ENCODE measurements around the gene MACF1. TPM values are rescaled to one million over a fixed set of nuclear protein-coding genes. Genes with fewer than 3 reads are reported as not detected.
"Not testable (repeated sequence)": the region's sequence is repeated elsewhere in the genome, so short reads cannot be mapped to it uniquely, and the experiment has no call there.

MACF1 gene
- total and polyA plus RNA-seq, 4 donors: 23.3 to 216 (median 51.2) TPM

DNA sequence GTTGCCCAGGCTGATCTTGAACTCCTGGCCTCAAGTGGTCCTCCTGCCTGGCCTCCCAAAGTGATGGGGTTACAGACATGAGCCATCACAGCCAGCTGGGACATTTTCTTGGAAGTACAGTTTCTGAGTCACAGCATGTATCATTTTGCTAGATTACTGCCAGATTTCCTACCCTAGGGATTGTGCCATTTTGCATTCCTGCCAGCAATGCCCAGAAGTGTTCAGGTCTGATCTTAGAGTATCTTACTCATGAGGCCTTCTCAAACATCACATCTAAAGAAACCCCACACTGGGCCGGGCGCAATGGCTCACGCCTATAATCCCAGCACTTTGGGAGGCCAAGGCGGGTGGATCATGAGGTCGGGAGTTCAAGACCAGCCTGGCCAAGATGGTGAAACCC lies 297.2 kb downstream of the MACF1 start:
- Histone ChIP-seq H3K4me3 (ENCODE audit: low read depth in 1 of 3, low read length in 3 of 3) (no peak overlapping the region), H3K4me1 (ENCODE audit: control insufficient read depth in 4 of 4, insufficient read depth in 4 of 4, low read length in 3 of 4) (peaks cover 0 to 2% (median 0%) of the 10 kb centered on the region in 4 donors), H3K9me3 (ENCODE audit: control insufficient read depth in 4 of 4, low read length in 3 of 4) (no peaks in the 10 kb centered on the region), H3K36me3 (ENCODE audit: control insufficient read depth in 4 of 4, insufficient read depth in 3 of 4, low read depth in 1 of 4, low read length in 3 of 4) (no peaks in the 10 kb centered on the region), H3K27me3 (ENCODE audit: control insufficient read depth in 4 of 4, insufficient read depth in 4 of 4, low read length in 3 of 4) (no peaks in the 10 kb centered on the region), H3K9ac (ENCODE audit: low read depth in 1 of 2, low read length in 2 of 2) (no peak overlapping the region), H3K27ac (ENCODE audit: low read depth in 1 of 2, low read length in 2 of 2) (no peak overlapping the region)
- TF ChIP-seq, protein P1, sequence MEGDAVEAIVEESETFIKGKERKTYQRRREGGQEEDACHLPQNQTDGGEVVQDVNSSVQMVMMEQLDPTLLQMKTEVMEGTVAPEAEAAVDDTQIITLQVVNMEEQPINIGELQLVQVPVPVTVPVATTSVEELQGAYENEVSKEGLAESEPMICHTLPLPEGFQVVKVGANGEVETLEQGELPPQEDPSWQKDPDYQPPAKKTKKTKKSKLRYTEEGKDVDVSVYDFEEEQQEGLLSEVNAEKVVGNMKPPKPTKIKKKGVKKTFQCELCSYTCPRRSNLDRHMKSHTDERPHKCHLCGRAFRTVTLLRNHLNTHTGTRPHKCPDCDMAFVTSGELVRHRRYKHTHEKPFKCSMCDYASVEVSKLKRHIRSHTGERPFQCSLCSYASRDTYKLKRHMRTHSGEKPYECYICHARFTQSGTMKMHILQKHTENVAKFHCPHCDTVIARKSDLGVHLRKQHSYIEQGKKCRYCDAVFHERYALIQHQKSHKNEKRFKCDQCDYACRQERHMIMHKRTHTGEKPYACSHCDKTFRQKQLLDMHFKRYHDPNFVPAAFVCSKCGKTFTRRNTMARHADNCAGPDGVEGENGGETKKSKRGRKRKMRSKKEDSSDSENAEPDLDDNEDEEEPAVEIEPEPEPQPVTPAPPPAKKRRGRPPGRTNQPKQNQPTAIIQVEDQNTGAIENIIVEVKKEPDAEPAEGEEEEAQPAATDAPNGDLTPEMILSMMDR (IDR thresholded peaks at IDR 0.05; ENCODE audit: low read depth, low read length, missing input control): no peak
- TF ChIP-seq, protein P2, sequence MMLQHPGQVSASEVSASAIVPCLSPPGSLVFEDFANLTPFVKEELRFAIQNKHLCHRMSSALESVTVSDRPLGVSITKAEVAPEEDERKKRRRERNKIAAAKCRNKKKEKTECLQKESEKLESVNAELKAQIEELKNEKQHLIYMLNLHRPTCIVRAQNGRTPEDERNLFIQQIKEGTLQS (IDR thresholded peaks at IDR 0.05): no peak
- no peak for TF ChIP-seq FOXA1 (IDR thresholded peaks at IDR 0.05)
- no peak for TF ChIP-seq YY1 (IDR thresholded peaks at IDR 0.05)
- TF ChIP-seq RXRA (IDR thresholded peaks at IDR 0.05): no peak
- no peak for TF ChIP-seq NR2F2 (IDR thresholded peaks at IDR 0.05)
- WGBS: 84% methylated on average over 5 of the region's 5 CpGs
- no peak for DNase-seq (ENCODE audit: low spot score)

DNA sequence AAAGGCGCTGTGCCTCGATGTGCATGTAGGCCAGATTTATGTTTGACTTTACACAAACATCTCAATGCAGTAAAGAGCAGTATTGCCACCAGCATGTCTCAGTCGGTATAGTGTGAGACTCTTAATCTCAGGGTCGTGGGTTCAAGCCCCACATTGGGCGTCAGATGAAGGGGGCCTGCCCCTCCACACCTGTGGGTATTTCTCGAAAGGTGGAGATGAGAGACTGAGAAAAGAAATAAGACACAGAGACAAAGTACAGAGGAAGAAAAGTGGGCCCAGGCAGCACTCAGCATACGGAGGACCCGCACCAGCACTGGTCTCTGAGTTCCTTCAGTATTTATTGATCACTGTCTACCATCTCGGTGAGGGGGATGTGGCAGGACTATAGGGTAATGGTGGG lies 299.9 kb downstream of the MACF1 start:
- not testable (repeated sequence) for H3K9ac ChIP-seq (ENCODE audit: low read depth in 1 of 2, low read length in 2 of 2); H3K9me3 ChIP-seq (ENCODE audit: control insufficient read depth in 4 of 4, low read length in 3 of 4); H3K4me1 ChIP-seq (ENCODE audit: control insufficient read depth in 4 of 4, insufficient read depth in 4 of 4, low read length in 3 of 4); H3K27me3 ChIP-seq (ENCODE audit: control insufficient read depth in 4 of 4, insufficient read depth in 4 of 4, low read length in 3 of 4); DNase-seq (ENCODE audit: low spot score); H3K27ac ChIP-seq (ENCODE audit: low read depth in 1 of 2, low read length in 2 of 2); H3K36me3 ChIP-seq (ENCODE audit: control insufficient read depth in 4 of 4, insufficient read depth in 3 of 4, low read depth in 1 of 4, low read length in 3 of 4); H3K4me3 ChIP-seq (ENCODE audit: low read depth in 1 of 3, low read length in 3 of 3)
- 81% methylated on average over 9 of the region's 9 CpGs for WGBS

DNA sequence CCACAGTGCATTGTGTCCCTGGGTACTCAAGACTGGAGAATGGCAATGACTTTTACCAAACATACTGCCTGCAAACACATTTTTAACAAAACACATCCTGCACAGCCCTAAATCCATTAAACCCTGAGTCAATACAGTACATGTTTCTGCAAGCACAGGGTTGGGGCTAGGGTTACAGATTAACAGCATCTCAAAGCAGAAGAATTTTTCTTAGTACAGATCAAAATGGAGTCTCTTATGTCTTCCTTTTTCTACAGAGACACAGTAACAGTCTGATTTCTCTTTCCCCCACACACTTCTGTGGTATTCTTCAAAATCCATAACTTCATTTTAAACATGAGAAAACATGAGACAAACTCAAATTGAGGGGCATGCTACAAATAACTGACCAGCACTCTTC lies 300.8 kb downstream of the MACF1 start:
- Histone ChIP-seq H3K4me3 (ENCODE audit: low read depth in 1 of 3, low read length in 3 of 3) (no peak overlapping the region), H3K9me3 (ENCODE audit: control insufficient read depth in 4 of 4, low read length in 3 of 4) (no peaks in the 10 kb centered on the region), H3K4me1 (ENCODE audit: control insufficient read depth in 4 of 4, insufficient read depth in 4 of 4, low read length in 3 of 4) (peaks cover 0 to 7% (median 0%) of the 10 kb centered on the region in 4 donors), H3K36me3 (ENCODE audit: control insufficient read depth in 4 of 4, insufficient read depth in 3 of 4, low read depth in 1 of 4, low read length in 3 of 4) (no peaks in the 10 kb centered on the region), H3K27me3 (ENCODE audit: control insufficient read depth in 4 of 4, insufficient read depth in 4 of 4, low read length in 3 of 4) (no peaks in the 10 kb centered on the region), H3K27ac (ENCODE audit: low read depth in 1 of 2, low read length in 2 of 2) (no peak overlapping the region), H3K9ac (ENCODE audit: low read depth in 1 of 2, low read length in 2 of 2) (no peak overlapping the region)
- TF ChIP-seq, protein P1 (IDR thresholded peaks at IDR 0.05; ENCODE audit: low read depth, low read length, missing input control): no peak
- TF ChIP-seq HNF4G (IDR thresholded peaks at IDR 0.05) (no peak), EGR1 (IDR thresholded peaks at IDR 0.05; ENCODE audit: low read depth in 2 of 2) (no peak), RXRA (IDR thresholded peaks at IDR 0.05) (no peak)
- TF ChIP-seq, protein P3, sequence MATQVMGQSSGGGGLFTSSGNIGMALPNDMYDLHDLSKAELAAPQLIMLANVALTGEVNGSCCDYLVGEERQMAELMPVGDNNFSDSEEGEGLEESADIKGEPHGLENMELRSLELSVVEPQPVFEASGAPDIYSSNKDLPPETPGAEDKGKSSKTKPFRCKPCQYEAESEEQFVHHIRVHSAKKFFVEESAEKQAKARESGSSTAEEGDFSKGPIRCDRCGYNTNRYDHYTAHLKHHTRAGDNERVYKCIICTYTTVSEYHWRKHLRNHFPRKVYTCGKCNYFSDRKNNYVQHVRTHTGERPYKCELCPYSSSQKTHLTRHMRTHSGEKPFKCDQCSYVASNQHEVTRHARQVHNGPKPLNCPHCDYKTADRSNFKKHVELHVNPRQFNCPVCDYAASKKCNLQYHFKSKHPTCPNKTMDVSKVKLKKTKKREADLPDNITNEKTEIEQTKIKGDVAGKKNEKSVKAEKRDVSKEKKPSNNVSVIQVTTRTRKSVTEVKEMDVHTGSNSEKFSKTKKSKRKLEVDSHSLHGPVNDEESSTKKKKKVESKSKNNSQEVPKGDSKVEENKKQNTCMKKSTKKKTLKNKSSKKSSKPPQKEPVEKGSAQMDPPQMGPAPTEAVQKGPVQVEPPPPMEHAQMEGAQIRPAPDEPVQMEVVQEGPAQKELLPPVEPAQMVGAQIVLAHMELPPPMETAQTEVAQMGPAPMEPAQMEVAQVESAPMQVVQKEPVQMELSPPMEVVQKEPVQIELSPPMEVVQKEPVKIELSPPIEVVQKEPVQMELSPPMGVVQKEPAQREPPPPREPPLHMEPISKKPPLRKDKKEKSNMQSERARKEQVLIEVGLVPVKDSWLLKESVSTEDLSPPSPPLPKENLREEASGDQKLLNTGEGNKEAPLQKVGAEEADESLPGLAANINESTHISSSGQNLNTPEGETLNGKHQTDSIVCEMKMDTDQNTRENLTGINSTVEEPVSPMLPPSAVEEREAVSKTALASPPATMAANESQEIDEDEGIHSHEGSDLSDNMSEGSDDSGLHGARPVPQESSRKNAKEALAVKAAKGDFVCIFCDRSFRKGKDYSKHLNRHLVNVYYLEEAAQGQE (IDR thresholded peaks at IDR 0.05): no peak
- no peak for DNase-seq (ENCODE audit: low spot score)
